Measurements from ENCODE around the gene TPM2. TPM values are rescaled to one million over a fixed set of nuclear protein-coding genes. Genes with fewer than 3 reads are reported as not detected.
A peak's percentile ranks its signal among the peaks of the same experiment; 100 is the strongest.

Gene TPM2
- total and polyA plus RNA-seq, 11 donors = 621 to 2,450 (median 858) TPM

DNA sequence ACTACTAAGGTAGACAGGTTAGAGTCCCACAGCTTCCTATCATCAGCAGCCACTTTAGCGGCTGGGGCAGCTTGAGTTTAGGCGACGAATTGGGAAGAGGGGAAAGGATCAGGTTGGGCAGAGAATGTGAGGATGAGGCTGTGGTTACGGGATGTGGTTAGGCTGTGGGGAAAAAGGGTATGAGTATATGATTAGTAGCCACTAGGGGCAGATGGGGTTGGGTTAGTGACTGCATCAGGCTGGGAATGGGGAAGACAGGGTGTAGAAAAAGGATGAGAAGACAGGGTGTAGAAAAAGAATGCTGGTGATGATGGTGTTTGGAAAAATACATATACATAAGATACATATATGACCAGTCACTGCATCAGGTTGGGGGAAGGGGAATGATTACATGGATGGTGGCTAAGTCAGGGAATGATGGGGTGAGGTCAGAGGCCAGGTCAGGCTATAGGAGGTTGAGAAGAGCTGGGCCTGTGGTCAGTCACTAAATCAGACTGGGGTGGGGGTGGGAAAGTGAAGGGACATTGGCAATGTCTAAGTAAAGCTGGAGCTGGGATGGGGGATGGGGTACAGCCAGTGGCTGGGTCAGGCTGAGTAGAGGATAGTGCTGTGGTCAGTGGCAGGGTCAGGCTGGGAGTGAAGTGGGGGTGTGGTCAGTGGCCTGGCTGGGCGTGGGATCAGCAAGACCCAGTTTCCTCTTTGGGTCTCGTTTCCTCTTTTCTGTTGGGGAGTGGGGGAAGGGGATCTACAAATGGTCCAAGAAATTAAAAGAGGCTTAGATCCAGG is 40.2 kb upstream of the TPM2 start:
- Histone ChIP-seq H3K4me3 (peak overlapping the region in 11 of 12 donors; percentile 77 to 98 (median 86)), H3K27ac (peak overlapping the region in 11 of 12 donors; percentile 40 to 99 (median 98)), H3K9me3 (no peaks in the 10 kb centered on the region), H3K36me3 (peaks cover 0 to 29% (median 24%) of the 10 kb centered on the region in 9 donors), H3K4me1 (peaks cover 12 to 77% (median 61%) of the 10 kb centered on the region in 12 donors), H3K27me3 (no peaks in the 10 kb centered on the region)
- WGBS, 4 donors = 11 to 23% (median 21%) methylated on average over 6 of the region's 6 CpGs
- DNase-seq (peak; percentile 65 to 83 (median 75)), ATAC-seq (no peak)
- intact Hi-C loops (cut with DNase I) = loop anchor here in 9 of 10 donors (2.0 to 5.0 kb wide), 9 partner anchors 33 to 125 kb away; partner anchors contain the start of genes CCDC107 (in 2 of the 9), RMRP (in 2 of the 9), TPM2 (in 2 of the 9) and ARHGEF39 (in 1 of the 9)
- TF ChIP-seq, protein P1, sequence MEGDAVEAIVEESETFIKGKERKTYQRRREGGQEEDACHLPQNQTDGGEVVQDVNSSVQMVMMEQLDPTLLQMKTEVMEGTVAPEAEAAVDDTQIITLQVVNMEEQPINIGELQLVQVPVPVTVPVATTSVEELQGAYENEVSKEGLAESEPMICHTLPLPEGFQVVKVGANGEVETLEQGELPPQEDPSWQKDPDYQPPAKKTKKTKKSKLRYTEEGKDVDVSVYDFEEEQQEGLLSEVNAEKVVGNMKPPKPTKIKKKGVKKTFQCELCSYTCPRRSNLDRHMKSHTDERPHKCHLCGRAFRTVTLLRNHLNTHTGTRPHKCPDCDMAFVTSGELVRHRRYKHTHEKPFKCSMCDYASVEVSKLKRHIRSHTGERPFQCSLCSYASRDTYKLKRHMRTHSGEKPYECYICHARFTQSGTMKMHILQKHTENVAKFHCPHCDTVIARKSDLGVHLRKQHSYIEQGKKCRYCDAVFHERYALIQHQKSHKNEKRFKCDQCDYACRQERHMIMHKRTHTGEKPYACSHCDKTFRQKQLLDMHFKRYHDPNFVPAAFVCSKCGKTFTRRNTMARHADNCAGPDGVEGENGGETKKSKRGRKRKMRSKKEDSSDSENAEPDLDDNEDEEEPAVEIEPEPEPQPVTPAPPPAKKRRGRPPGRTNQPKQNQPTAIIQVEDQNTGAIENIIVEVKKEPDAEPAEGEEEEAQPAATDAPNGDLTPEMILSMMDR (IDR thresholded peaks at IDR 0.05) = peak; percentile 28 to 63 (median 41)
- TF ChIP-seq POLR2A (IDR thresholded peaks at IDR 0.05) = no peak

DNA sequence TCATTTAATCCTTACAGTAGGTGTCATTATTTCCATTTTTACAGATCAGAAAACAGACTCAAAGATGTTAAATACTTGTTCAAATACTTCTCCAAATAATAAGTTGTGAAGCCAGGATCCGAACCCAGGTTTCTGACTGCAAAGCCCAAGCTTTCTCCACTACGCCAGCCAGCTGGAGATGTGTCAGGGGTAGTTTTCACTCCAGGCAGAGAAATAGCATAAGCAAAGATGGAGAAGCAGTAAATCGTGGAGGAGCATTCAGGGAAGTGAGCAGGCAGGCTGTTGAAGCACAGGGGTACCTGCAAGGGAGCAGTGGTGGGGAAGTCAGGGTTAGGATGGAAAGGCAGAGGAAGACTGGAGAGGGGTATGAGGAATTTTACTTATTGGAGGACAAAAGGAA is 39.4 kb upstream of the TPM2 start:
- DNase-seq (peak in 1 of 5 donors; percentile 12), ATAC-seq (no peak)
- H3K27me3 ChIP-seq = no peaks in the 10 kb centered on the region
- no peaks in the 10 kb centered on the region for H3K9me3 ChIP-seq
- TF ChIP-seq, protein P1 (IDR thresholded peaks at IDR 0.05) = no peak
- no peak for TF ChIP-seq POLR2A (IDR thresholded peaks at IDR 0.05)
- WGBS, 4 donors = 44 to 54% (median 47%) methylated on average over 3 of the region's 3 CpGs
- H3K36me3 ChIP-seq = peaks cover 0 to 29% (median 24%) of the 10 kb centered on the region in 9 donors
- intact Hi-C loops (cut with DNase I) = loop anchor here in 9 of 10 donors (2.0 to 5.0 kb wide), 6 partner anchors 37 to 82 kb away; partner anchors contain the start of genes TPM2 (in 2 of the 9), ARHGEF39 (in 1 of the 9), CCDC107 (in 1 of the 9) and RMRP (in 1 of the 9)
- H3K4me1 ChIP-seq = peaks cover 12 to 74% (median 60%) of the 10 kb centered on the region in 12 donors
- peak overlapping the region in 10 of 12 donors; percentile 77 to 98 (median 86) for H3K4me3 ChIP-seq
- peak overlapping the region in 11 of 12 donors; percentile 40 to 99 (median 98) for H3K27ac ChIP-seq

DNA sequence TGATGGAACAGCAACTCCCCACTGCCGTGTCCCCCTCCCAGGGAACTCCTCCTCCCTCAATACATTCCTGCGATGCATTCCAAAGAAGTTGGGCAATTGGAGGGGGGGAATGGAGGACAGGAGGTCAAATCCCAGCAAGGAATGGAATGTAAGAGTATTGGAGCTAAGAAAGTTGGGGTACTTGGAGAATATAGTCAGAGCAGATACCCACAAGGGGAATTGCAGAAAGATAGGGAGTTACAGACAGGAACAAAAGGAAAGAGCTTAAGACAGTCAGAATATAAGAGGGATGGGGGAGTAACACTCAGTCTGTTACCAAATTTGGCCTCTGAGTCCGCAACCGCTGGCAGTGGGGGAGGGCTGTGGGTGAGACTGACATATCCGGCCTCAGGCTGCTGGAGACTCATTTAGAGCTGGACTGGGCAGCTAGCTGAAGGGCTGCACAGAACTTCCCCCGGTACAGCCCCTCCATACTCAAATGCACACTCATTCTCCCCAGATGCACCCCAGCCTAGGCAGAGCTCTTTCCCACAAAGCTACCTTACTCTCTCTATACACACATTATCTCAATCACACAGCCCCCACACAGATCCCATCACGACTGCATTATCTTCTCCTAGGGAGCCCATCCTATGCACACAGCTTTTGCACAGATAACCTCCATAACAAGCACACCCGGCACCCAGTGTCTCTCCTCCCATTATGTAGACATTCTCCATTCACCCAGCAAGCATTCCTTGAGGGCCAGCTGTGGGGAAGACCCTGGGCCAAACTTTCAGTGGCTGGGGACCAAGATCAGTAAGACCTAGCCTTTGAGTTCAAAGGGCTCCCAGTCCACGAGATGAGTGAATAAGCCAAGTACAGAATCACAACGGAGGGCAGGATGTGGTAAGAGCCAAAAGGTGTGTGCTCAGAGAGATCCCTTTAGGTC is 38.6 kb upstream of the TPM2 start:
- TF ChIP-seq POLR2A (IDR thresholded peaks at IDR 0.05) = peak in 1 of 2 donors; percentile 55
- TF ChIP-seq, protein P1 (IDR thresholded peaks at IDR 0.05) = no peak
- Histone ChIP-seq H3K9me3 (no peaks in the 10 kb centered on the region), H3K36me3 (peaks cover 0 to 33% (median 31%) of the 10 kb centered on the region in 9 donors), H3K4me1 (peaks cover 10 to 66% (median 54%) of the 10 kb centered on the region in 12 donors), H3K27me3 (no peaks in the 10 kb centered on the region), H3K27ac (peak overlapping the region; percentile 68 to 99 (median 98)), H3K4me3 (peak overlapping the region in 11 of 12 donors; percentile 10 to 98 (median 84))
- ATAC-seq = peak; percentile 29 to 54 (median 42)
- DNase-seq = peak; percentile 85 to 89 (median 86)
- WGBS, 4 donors = 1 to 4% (median 2%) methylated on average over 10 of the region's 10 CpGs
- intact Hi-C loops (cut with DNase I) = loop anchor here (1.0 to 5.0 kb wide), 8 partner anchors 36 to 81 kb away; partner anchors contain the start of genes CCDC107 (in 2 of the 10), RMRP (in 2 of the 10), TPM2 (in 2 of the 10) and ARHGEF39 (in 1 of the 10)
